PC-3 (cell line): ENCODE measurements around the gene FBXL16. TPM values are rescaled to one million over a fixed set of nuclear protein-coding genes. Genes with fewer than 3 reads are reported as not detected.
A peak's percentile ranks its signal among the peaks of the same experiment; 100 is the strongest.

Experiments
- ATAC-seq: fragments of 200-7000 bp; cut with Tn5 transposase; 2 replicates; pipeline ENCODE4 v1.9.1; 2020; ENCODE audit warnings: mild to moderate bottlenecking, moderate library complexity
- BruUV-seq: library from RNA; stranded (reverse); fragments of 400-500 nt; replicated peaks from 2 replicates; lab custom pipeline; 2021; lab: Mats Ljungman, UMichigan
- CTCF ChIA-PET: fragments of 300-600 bp; sonication (Branson Sonifier 250); formaldehyde crosslinking; loops from one replicate; lab custom pipeline; 2022; ENCODE audit warnings: antibody characterized with exemption; lab: Charles Lee
- POLR2A ChIA-PET: fragments of 300-600 bp; sonication (Branson Sonifier 250); formaldehyde crosslinking; loops from one replicate; lab custom pipeline; 2022; ENCODE audit warnings: antibody characterized with exemption; ENCODE audit not compliant: unreplicated experiment; lab: Charles Lee
- DNase-seq: peaks from one replicate; pipeline ENCODE4 v3.0.0-alpha.2; 2015
- H2AFZ ChIP-seq: fragments of 300-600 bp; sonication (generic); 2 replicates; pipeline ENCODE4 v1.6.0; 2016; ENCODE audit warnings: antibody characterized with exemption, low read length
- H3F3A ChIP-seq: fragments of 300-600 bp; sonication (generic); one replicate; pipeline ENCODE4 v1.6.0; 2017; ENCODE audit warnings: antibody characterized with exemption, low read length, control low read depth, mild to moderate bottlenecking; ENCODE audit not compliant: unreplicated experiment
- H3K27ac ChIP-seq: fragments of 300-600 bp; sonication (generic); 2 replicates; pipeline ENCODE4 v1.5.1; 2016; ENCODE audit warnings: mild to moderate bottlenecking, low read length
- H3K27me3 ChIP-seq: fragments of 300-600 bp; sonication (generic); 2 replicates; pipeline ENCODE4 v1.6.1; 2016; ENCODE audit warnings: low read length, mixed read lengths
- H3K36me3 ChIP-seq: fragments of 300-600 bp; sonication (generic); 2 replicates; pipeline ENCODE4 v1.6.1; 2016; ENCODE audit warnings: low read depth, mixed run types, low read length, mixed read lengths
- H3K4me1 ChIP-seq: fragments of 300-600 bp; sonication (generic); 2 replicates; pipeline ENCODE4 v1.5.1; 2016; ENCODE audit warnings: low read length; ENCODE audit not compliant: insufficient read depth
- H3K4me2 ChIP-seq: fragments of 300-600 bp; sonication (generic); 2 replicates; pipeline ENCODE4 v1.6.0; 2016; ENCODE audit warnings: low read length
- H3K4me3 ChIP-seq: fragments of 300-600 bp; sonication (generic); 2 replicates; pipeline ENCODE4 v1.5.1; 2016; ENCODE audit warnings: mild to moderate bottlenecking, low read length, mixed read lengths
- H3K79me2 ChIP-seq: fragments of 300-600 bp; sonication (generic); 2 replicates; pipeline ENCODE4 v1.6.1; 2017; ENCODE audit warnings: low read length, mixed read lengths
- H3K9ac ChIP-seq: fragments of 300-600 bp; sonication (generic); 2 replicates; pipeline ENCODE4 v1.6.0; 2016; ENCODE audit warnings: mild to moderate bottlenecking, low read length
- H3K9me2 ChIP-seq: fragments of 300-600 bp; sonication (generic); replicated peaks from 2 replicates; pipeline ENCODE4 v1.6.1; 2016; ENCODE audit warnings: mixed run types, low read length, mixed read lengths
- H3K9me3 ChIP-seq: fragments of 300-600 bp; sonication (generic); 2 replicates; pipeline ENCODE4 v1.6.1; 2016; ENCODE audit warnings: low read length, mixed read lengths
- H4K20me1 ChIP-seq: fragments of 300-600 bp; sonication (generic); 2 replicates; pipeline ENCODE4 v1.6.1; 2016; ENCODE audit warnings: low read length, mixed read lengths
- CTCF ChIP-seq: fragments of 300-600 bp; sonication (generic); conservative IDR thresholded peaks from 2 replicates; pipeline ENCODE4 v1.5.1; 2017; ENCODE audit warnings: antibody characterized with exemption, low read depth, mild to moderate bottlenecking, low read length
- EZH2 ChIP-seq: fragments of 300-600 bp; sonication (generic); IDR thresholded peaks from one replicate; pipeline ENCODE4 v1.6.1; 2017; ENCODE audit warnings: antibody characterized with exemption, mild to moderate bottlenecking, low read length; ENCODE audit not compliant: unreplicated experiment
- EZH2phosphoT487 ChIP-seq: fragments of 300-600 bp; sonication (generic); IDR thresholded peaks from 2 replicates; pipeline ENCODE4 v1.6.1; 2018; ENCODE audit warnings: mild to moderate bottlenecking, antibody characterized with exemption, low read length, borderline replicate concordance
- intact Hi-C: fragments of 100-400 bp; cut with micrococcal nuclease; formaldehyde crosslinking; loops from 2 replicates; pipeline ENCODE4 v1.9.0; 2023
- total RNA-seq: library from RNA; depleted of rRNA; stranded (reverse); fragments of >200 nt; gene quantifications from 2 replicates; pipeline ENCODE4 v1.2.3, GENCODE V29; 2014

FBXL16 gene
- total RNA-seq, 1 experiment from 2014 or later = 7.5 TPM

GRCh38 chr16:686459-687260 is 18.9 kb downstream of the FBXL16 start:
- no peak overlapping the region for H3K9ac ChIP-seq
- ATAC-seq = no peak
- no peak for DNase-seq
- peaks cover 9% of the 10 kb centered on the region; the same call in 1 of the 2 replicates for H4K20me1 ChIP-seq
- peaks cover 29% of the 10 kb centered on the region for H3K4me1 ChIP-seq
- CTCF ChIA-PET = no interaction called here
- no peaks in the 10 kb centered on the region for H3K9me2 ChIP-seq
- H3K4me3 ChIP-seq = no peak overlapping the region
- H2AFZ ChIP-seq = no peak overlapping the region
- no peak overlapping the region for H3K4me2 ChIP-seq
- H3F3A ChIP-seq = no peaks in the 10 kb centered on the region
- no peaks in the 10 kb centered on the region for H3K9me3 ChIP-seq
- POLR2A ChIA-PET = no interaction called here
- H3K27me3 ChIP-seq = no peaks in the 10 kb centered on the region
- no TSS peak for BruUV-seq
- TF ChIP-seq CTCF (no peak), EZH2phosphoT487 (no peak), EZH2 (no peak)
- peaks cover 34% of the 10 kb centered on the region for H3K79me2 ChIP-seq
- H3K36me3 ChIP-seq = peaks cover 6% of the 10 kb centered on the region
- H3K27ac ChIP-seq = no peak overlapping the region
- intact Hi-C loops = no loop called here

GRCh38 chr16:685967-686366 is 19.6 kb downstream of the FBXL16 start:
- Histone ChIP-seq H3K9ac (no peak overlapping the region), H3K36me3 (peaks cover 6% of the 10 kb centered on the region), H3K27me3 (no peaks in the 10 kb centered on the region), H3K4me1 (peaks cover 34% of the 10 kb centered on the region), H3K4me2 (no peak overlapping the region), H3K27ac (no peak overlapping the region), H3K9me3 (no peaks in the 10 kb centered on the region), H2AFZ (no peak overlapping the region), H3K79me2 (peaks cover 41% of the 10 kb centered on the region), H3K4me3 (no peak overlapping the region), H3F3A (no peaks in the 10 kb centered on the region), H3K9me2 (no peaks in the 10 kb centered on the region), H4K20me1 (peaks cover 10% of the 10 kb centered on the region; the same call in 1 of the 2 replicates)
- no TSS peak for BruUV-seq
- no peak for ATAC-seq
- ChIA-PET CTCF (no interaction called here), POLR2A (no interaction called here)
- intact Hi-C loops = no loop called here
- TF ChIP-seq CTCF = peak; percentile 57
- no peak for TF ChIP-seq EZH2
- peak; percentile 40 for DNase-seq
